Stimulated activated CD4-positive, alpha-beta T cell treated with anti-CD3 and anti-CD28 coated beads, Interleukin-4, amount 100 ng/mL, for 4 hours (primary cell): ENCODE measurements around the gene PRPF6.

Experiments used
- DNase-seq, 2 experiments: peaks; one replicate each; pipeline ENCODE4 v3.0.0-alpha.2; 2020

The PRPF6 gene

DNA sequence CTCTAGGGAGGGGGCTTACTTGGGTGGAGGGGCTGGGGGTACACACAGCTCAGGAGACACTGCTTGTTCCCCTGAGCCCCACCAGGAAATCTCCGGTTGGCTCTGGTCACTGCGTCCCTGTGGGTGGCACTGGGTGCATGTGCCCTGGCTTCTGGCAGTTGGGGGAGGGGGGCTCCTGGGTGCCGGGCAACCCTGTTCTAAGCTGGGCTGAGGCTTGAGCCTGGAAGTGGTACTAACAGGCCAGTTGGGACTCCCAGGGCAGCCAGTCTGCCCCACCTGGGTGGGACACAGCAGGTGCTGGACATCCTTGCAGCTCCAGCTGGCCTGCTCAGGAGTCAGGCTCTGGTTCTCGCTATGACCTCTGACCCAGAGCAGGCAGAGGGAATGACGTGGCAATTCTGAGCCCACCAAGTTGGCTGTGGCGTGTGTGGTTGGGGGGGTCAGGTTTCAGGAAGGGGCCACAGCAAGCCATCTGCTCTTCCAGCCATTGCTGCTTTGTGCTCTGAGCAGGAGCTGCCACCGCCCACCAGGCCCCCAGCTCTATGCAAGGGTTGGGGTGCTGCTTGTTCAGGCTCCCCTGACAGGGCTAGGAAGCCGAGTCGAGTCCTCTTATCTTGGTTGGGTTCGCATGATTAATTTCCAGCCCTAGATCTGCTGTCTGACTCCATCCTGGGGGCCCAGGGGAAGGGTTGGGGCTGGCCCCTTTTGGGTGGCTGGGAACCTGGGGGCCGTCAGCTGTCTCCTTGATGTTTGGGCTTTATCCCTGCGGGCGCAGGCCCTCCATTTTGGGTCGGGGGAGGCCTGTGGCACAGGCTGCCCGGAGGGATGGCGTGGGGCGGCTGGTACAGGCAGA, 55.6 kb downstream of the PRPF6 start:
- no peak for DNase-seq

DNA sequence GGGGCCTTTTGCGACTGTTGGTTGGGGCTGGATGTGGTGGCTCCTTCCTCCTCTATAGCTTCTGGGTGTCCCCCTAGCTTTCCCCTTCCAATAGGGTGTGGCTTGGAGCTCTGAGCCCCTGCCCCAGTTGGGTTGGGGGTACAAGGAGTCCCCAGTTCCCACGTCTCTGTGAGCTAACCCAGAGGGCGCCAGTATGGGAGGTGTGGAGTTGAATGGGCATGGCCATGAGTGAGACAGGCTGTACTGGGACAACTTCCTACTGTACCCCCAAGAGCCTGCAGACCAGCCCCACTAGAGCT, 56.2 kb downstream of the PRPF6 start:
- no peak for DNase-seq

DNA sequence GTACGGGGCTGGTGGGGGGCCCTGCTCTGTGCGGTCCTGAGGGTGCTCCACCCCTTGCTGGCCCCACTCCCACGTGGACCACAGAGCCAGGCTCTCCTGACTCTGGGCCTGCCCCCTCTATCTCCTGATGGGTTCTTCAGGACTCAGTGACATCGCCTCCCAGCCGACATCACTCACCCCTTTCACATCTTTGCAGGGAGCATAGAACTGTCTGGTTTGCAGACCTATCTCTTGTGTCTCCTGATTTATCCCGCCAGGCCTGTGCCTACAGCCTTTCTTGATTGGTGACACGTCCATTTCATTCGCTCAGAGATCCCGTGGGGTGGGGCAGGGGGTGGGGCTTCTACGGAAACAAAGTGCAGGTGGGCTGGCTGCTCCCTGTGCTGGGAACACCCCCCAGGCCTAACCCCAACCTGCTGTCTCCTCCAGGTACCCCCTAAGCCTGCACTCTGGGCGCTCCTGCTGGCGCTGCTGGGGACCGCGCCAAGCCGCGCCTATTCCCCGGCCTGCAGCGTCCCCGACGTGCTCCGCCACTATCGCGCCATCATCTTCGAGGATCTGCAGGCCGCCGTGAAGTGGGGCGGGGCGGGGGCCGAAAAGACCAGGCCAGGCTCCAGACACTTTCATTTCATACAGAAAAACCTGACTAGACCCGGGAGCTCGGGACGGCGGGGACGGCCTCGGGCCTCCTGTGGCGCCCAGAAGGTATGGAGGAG, 56.7 kb downstream of the PRPF6 start:
- DNase-seq, result no peak

DNA sequence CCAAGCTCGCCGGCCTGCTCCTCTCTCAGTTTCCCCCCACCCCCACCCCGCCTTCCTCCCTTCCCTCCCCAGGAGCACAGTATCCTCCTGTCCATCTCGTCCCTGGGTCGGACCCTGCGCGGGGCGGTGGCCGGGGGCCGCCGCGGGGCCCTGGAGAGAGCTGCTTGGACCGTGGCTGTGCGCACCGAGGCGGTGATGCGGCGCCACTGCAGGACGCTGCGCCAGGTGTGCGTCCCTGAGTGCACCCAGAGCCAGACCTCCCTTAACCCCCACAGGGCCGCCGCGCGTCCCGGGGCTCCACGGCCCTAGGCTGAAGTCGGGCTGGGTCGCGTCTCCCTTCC, 57.3 kb downstream of the PRPF6 start:
- DNase-seq, result no peak

DNA sequence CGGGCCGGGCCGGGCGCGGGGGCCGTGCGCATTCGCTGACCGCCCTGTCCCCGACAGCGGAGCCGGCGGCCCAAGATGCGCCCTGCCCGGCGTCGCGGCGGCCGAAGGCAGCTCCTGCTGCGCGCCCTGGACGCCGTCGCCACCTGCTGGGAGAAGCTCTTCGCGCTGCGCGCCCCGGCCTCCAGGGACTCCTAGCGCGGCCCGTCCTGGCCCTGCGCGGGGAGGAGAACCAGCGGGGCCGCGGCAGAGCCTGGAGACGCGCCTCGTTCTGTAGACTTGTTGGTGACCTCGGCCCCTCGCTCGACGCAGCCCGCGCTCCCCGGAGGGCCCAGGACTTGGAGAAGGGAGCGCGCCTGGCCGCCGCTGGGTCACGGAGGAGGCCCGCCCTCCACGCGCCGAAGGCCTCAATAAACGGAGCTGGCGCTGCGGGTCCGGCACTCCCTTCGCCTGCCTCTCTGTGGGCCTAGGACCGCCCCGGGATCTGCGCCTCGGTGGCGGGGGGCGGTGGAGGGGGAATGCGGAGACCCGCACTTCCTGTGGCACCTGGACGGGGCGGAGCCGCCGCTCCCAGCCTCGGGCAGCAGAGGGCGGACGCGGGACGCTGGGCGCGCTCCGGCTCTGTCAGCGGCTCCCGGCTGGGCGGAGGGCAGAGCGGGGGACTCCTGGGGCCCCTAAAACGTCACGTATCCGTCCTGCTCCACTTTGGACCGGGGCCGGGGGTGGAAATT, 57.8 kb downstream of the PRPF6 start:
- peak; percentile 71 to 78 for DNase-seq

DNA sequence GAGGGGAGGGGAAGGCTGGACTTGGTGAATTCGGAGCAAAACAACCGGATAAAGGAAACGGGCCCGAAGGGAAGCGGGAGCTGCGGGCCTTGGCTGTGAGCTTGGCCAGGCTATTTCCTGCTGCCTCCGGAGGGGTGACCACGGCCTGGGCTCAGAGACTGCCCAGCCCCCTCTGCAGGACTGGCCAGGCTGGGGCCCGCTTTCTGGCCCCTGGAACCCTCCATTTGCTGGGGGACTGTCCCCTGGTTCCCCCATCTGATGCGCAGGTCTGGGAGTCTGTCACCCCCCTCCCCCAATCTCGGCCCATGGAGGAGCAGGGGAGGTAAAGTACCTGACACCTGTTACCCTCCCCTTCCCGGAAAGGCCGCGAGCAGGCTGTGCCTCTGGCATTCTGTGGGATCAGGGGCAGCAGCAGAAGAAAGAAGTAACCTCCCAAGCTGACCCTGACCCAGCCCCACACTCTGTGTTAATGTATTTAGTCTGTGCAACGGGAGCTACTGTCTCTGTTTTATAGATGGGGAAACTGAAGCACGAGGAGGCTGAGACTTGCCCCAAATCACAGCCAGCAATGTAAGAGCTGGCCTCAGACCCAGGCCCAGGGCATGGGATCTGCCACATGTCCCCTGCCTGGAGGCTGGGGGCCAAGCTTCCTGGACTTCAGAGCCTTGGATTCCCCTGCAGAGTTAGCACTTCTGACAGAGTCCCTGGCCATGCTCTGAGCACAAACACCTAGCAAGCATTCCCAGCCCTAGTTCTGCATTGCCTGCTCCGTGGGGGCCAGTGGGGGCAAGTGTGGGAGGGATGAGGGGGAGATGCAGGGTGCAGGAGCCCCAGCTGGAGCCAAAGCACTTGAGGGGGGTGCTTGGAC, 58.6 kb downstream of the PRPF6 start:
- DNase-seq, result no peak

DNA sequence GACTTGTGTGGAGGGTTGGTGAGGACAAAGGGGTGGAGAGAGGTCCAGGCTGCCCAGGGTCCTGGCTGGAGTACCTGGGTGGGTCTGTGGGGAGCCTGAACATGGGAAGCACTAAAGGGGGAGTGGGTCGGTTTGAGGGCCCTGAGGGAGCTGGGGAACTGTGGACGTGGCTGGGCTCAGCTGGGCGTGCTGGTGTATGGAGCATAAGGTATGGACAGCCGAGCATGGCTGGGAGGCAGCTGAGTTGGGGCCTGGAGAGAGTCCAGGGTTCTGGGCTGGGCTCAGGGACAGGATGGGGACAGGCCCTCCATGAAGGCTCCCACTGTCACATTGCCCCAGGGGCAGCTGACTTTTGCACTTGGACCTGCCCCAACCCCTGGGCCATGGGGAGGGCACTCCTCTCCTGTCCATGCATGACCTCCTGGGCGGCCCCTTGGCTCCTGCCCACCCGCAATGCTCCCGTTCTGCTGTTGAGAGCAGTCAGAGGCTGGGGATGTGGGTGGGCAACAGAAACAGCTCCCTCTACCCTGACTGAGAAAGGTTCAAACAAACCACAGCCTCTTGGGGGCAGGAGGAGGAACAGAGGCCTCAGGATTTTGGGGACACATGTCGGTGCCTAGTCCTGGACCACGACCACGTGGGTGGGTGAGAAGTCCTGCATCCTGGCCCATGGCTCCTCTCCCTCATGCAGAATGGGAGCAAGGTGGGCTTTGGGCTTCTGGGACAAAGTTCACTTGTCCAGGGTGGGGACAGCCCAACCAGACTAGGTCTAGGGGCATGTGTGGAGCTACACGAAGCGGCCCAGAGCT, 59.5 kb downstream of the PRPF6 start:
- DNase-seq, result no peak

DNA sequence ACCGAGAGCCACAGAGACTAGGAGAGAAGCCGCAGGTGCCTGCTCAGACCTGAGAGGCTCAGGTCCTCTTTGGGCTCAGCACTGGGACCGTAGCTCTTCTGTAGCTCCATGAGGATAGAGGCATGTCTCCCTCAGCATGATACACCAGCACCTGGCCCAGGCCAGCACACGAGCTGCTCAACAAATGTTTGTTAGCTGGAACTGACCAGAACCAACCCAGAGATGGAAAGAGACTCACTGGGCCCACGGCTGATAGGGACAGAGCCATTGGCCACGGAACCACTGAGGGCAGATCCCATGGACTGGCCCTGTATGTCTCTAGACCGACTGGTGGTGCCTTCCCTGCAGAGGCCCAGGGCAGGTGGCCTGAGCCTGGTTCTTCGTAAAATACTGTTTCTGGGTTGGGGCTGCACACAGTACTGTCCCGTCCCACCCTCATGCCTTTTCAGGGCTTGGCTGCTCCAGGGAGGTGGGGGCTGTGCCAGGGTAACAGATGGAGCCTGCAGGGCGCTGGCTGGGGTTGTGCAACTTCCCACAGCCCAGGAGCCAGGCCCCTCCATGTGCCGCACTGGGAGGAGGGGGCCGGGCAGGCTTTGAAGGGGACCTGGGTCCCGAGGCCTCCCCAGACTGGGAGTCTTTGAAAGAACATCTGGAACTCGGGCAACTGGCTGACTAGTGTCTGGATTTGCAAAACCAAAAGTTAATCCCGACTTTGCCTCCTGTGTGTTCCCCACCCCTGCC, 60.3 kb downstream of the PRPF6 start:
- DNase-seq, result no peak

DNA sequence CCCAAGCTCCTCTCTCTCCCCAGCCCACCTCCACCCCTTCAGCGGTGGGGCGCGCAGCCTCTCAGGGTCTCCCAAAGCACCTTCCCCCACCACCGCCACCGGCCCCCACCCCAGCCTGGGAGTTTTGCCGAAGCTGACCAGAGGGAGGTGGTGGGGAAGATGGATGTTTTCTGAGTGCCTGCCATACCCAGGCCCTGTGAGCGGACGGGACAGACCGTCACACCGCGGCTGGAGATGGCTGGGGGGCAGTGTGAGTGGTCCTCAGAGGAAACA, 60.8 kb downstream of the PRPF6 start:
- no peak for DNase-seq

DNA sequence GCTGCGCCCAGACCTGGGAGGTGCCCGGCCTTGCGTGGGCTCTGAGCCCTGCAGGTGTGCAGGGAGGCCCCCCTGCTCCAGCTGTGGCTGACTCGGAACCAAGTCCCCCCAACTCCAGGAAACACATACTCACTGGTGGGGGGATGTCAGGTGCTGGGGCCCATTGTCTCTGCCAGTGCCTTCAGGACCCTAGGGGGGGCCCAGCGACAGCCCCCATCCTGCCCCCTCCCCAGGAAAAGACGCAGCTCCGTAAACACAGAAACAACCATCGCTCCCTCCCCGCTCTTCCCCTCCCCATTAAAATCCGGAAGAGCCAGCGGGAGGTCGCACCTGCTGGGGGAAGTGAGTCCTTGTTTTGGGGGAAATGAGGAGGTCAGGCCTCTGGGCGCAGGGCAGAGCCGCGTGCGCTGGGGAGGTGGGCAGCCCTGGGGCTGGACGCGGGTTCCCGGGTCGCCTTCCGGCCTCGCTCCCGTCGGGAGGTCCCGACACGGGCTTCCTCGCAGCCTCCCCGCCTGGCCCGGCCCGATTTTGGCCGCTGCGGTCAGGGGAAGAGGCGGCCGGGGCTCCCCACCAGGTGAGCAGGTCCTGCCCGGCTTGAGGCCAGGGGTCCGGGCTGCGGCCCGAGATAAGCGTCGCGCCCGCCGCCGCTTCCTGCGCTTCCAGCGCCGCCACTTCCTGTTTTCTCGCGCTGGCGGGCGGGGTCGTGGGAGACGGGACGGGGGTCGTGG, 61.3 kb downstream of the PRPF6 start:
- no peak for DNase-seq

DNA sequence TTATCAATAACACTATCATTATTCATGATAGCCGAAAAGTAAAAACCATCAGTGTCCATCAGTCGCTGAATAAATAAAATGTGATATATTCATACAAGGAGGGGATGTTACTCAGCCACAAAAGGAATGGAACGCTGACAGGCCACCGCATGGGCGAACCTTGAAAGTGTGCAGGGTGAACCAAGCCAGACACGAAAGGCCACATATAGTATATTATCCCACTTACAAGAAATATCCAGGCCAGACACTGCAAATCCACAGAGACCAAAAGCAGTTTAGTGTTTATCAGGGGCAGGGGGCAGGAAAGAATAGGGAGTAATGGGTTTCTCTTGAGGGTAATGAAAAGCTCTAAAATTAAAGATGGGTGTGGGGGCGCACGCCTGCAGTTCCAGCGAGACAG, 62.8 kb downstream of the PRPF6 start:
- DNase-seq, result no peak

DNA sequence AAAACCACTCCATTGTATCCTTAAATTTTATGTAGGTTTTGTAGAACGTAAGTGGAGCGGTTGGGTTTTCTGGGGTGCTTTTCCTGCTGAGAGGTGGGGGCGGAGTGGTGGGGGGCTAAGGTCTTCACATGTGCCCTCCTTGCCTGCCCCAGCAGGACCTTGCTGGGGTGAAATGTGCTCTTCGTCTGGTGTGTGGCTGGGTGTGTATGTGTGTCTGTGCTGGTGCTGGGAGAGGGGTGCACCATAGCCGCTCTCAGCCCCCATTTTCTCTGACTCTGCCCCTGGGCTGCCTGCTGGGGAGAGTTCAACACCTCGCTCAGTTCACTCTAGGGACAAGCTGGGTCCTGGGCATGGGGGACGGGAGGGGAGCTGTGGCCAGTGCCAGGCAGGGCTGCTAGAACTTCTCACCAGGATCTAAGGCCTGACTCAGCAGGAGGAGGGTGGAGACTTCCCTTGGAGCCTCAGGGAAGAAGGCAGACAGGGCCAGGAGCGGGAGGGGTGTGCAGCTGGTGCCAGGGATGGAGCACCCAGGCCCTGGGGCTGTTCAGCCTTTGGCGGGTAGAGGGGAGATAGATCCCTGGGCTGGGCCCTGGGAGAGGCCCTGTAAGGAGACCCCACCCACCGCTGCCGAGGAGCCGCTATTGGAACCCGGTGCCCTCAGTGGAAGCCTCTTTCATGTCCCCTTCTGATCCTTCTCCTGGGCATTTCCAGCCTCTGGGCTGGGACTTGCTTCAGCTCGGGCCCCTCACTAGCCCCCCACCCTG, 63.7 kb downstream of the PRPF6 start:
- no peak for DNase-seq

DNA sequence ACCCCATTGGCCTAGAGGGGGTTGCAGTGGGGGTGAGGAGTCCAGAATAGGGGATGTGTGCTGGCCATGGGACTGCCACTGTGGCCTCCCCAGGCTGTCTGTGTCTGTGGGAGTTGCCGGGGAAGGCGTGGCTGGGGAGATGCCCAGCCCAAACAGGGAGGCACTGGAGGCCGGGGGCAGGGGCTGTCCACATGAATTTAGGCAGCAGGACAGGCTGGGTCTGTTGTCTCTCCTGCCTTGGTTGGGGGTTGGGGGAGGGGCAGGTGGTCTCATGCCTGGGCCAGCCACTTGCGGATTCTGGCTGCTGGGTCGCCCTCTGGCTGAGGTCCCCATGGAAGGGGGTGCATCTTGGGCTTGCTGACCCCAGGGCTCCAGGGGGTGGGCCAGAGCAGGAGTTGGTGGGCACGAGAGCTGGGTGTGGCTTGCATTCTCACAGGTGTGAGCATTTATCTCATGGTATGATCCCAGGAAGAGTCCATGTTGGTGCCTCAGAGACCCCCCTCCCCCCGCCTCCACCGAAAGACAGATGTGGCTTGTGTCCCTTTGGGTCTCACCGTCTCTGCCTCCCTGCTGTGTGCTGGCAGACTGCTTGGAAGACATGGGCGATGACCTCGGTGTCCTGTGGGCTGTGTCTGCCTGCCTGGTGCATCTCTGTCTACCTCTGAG, 64.5 kb downstream of the PRPF6 start:
- no peak for DNase-seq

DNA sequence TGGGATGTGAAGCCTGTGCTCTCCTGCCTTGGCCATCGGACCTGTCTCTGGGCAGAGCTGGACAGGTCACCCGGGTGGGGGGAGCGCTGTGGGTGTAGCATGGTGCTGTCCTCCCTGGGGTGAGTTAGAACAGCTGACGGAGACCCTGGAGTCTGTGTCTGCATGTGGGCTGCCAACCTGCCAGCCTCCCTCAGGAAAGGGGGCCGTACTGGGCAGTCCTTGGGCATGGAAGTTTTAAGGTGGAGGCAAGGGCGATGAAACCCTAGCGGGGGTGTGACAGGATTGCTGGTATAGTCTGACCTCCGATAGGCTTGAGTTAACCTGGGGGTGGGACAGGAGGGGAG, 66.1 kb downstream of the PRPF6 start:
- no peak for DNase-seq

DNA sequence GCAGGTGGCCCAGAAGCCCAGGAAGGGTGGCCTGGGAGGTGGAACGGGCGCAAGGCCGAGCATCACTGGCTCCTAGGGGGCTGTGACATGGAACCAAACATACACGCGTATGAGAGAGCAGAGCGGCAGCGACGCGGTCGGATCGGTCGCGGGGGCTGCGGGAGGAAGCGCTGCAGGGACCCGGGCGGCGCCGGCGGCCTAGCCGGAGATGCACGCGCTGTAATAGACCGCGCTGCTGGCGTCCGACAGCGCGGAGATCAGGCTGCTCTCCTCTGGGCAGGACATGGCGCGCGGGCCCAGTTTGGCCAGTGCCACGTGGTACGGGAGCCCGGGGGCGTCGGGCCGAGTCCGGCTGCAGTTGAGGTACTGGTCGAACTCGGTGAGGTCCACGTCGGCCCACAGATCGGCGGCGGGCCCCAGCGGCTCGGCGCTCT, 67.1 kb downstream of the PRPF6 start:
- no peak for DNase-seq

DNA sequence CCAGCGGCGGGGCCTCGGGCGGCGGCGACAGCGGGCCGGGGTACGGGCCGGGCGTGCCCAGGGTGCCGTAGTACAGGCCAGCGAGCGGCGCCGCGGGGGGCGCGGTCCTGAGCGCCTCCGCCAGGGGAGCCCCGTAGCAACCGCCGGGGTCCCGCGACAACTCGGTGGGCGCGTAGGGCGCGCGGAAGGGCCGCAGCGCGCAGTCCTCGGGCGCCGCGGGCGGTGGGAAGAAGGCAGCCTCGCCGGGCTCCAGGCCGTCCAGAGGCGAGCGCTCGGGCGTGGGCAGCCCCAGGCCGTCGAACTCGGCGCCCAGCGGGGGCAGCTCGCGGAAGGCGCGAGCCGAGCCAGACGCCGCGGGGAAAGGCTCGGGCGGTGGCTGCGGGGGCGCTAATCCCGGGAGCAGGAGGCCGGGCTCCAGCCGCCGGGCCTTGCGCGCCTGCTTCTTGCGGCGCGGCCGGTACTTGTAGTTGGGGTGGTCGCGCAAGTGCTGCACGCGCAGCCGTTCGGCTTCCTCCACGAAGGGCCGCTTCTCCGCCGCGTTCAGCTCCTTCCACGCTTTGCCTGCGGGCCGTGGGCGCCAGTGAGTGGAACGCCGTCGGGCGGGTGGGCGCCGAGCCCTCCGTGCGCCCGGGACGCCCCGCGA, 67.6 kb downstream of the PRPF6 start:
- DNase-seq, result no peak

DNA sequence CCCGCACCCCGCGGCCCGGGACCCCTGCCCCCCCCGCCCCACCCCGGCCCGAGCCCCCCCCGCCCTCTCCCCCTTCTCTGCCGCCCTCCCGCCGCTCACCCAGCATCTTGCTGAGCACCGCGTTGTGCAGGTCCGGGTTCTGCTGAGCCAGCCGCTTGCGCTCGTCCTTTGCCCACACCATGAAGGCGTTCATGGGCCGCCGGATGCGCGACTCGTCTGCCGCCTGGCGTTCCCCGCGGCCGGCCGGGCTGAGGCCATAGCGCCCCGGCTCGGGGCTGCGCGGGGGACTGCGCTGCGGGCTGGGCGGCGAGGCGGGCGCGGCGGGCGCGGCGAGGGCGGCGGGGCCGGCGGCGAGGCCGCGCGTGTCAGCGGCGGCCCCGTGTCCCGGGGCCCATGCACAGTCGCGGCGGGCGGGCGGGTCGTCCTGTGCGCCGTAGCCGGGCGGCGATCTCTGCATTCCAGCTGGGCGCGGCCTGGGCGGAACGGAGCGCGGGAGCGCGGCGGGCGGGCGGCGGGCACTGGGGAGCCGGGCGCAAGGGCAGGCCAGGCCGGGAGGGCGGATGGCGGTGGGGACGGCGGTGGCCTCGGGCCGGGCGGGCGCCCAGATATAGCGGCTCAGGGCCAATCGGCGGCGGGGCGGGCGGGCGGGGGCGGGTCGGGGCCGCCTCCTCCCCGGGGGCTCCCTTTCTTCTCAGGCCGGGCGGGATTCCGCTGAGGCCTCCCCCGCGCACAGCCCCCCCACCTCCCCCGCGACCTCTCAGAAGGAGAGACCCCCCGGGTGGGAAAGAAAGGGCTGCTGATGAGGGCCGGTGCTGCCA, 68.3 kb downstream of the PRPF6 start, which contains the start of gene SOX18:
Gene SOX18, minus strand, starts transcription at position 580 of the 818 bp plus-strand sequence. Its CDS starts 123 bp downstream, at position 457.
- DNase-seq, result peak in 1 of 2 experiments; percentile 31

DNA sequence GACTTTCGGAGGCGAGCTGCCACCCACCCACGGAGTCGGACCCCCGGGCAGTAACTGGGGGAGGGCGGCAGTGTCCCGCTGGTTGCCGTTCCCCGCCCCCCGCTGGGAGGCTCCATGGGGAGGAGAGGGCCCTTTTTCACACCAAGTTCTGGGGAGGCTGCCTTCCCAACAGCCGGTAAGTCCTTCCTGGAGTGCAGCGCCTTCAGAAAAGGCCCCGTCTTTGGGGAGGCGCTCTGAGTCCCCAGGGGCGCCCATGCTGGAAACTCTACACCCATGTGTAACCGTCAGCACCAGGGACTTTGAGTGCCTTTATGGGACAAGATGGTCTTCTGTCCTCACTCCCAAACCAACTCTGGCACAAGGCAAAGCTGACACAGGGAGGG, 68.9 kb downstream of the PRPF6 start:
- no peak for DNase-seq
